Measurements from ENCODE around the gene C3. TPM values are rescaled to one million over a fixed set of nuclear protein-coding genes. Genes with fewer than 3 reads are reported as not detected.

The C3 gene
- total and polyA plus RNA-seq, 5 donors from 2014 or later, result not detected

- ATAC-seq (ENCODE audit: low read depth in 2 of 2) (peak; percentile 11 to 42), DNase-seq (peak; percentile 30)
- Mint-ChIP-seq H3K9me3 (peaks cover 0 to 2% (median 0%) of the 10 kb centered on the region in 7 donors), H3K36me3 (no peaks in the 10 kb centered on the region), H3K4me1 (peaks cover 0 to 8% (median 3%) of the 10 kb centered on the region in 4 donors), H3K27me3 (peaks cover 11% of the 10 kb centered on the region), H3K4me3 (no peak overlapping the region), H3K27ac (no peak overlapping the region)
- H3K4me1 ChIP-seq (ENCODE audit: control insufficient read depth, insufficient read depth, low read length, poor library complexity, severe bottlenecking), result no peaks in the 10 kb centered on the region
- H3K27me3 ChIP-seq (ENCODE audit: control insufficient read depth, insufficient read depth, low read length), result no peaks in the 10 kb centered on the region
- H3K9me3 ChIP-seq (ENCODE audit: control insufficient read depth in 2 of 2, low read length in 2 of 2), result no peaks in the 10 kb centered on the region
- H3K27ac ChIP-seq (ENCODE audit: insufficient read depth, low read length, poor library complexity, severe bottlenecking), result no peak overlapping the region
- no peaks in the 10 kb centered on the region for H3K36me3 ChIP-seq (ENCODE audit: control insufficient read depth, insufficient read depth, low read length)
- H3K4me3 ChIP-seq (ENCODE audit: low read depth, low read length), result no peak overlapping the region
These were observed 1.5 kb downstream of the C3 start for GRCh38 chr19:6718741-6719539.

- H3K9me3 ChIP-seq (ENCODE audit: control insufficient read depth in 2 of 2, low read length in 2 of 2), result no peaks in the 10 kb centered on the region
- Mint-ChIP-seq H3K27me3 (peaks cover 11% of the 10 kb centered on the region), H3K4me3 (no peak overlapping the region), H3K4me1 (peaks cover 0 to 6% (median 3%) of the 10 kb centered on the region in 4 donors), H3K9me3 (peaks cover 0 to 2% (median 0%) of the 10 kb centered on the region in 7 donors), H3K27ac (peak overlapping the region in 1 of 3 donors; percentile 73), H3K36me3 (no peaks in the 10 kb centered on the region)
- no peaks in the 10 kb centered on the region for H3K4me1 ChIP-seq (ENCODE audit: control insufficient read depth, insufficient read depth, low read length, poor library complexity, severe bottlenecking)
- H3K36me3 ChIP-seq (ENCODE audit: control insufficient read depth, insufficient read depth, low read length), result no peaks in the 10 kb centered on the region
- DNase-seq (no peak), ATAC-seq (ENCODE audit: low read depth in 2 of 2) (no peak)
- H3K4me3 ChIP-seq (ENCODE audit: low read depth, low read length), result no peak overlapping the region
- no peaks in the 10 kb centered on the region for H3K27me3 ChIP-seq (ENCODE audit: control insufficient read depth, insufficient read depth, low read length)
- H3K27ac ChIP-seq (ENCODE audit: insufficient read depth, low read length, poor library complexity, severe bottlenecking), result no peak overlapping the region
These were observed 2.2 kb downstream of the C3 start for GRCh38 chr19:6718111-6718740.

GRCh38 chr19:6717441-6717971 is 2.9 kb downstream of the C3 start:
- peaks cover 11% of the 10 kb centered on the region for H3K27me3 Mint-ChIP-seq
- H3K27ac ChIP-seq (ENCODE audit: insufficient read depth, low read length, poor library complexity, severe bottlenecking), result no peak overlapping the region
- H3K27ac Mint-ChIP-seq, result peak overlapping the region; percentile 73 to 98 (median 77)
- no peaks in the 10 kb centered on the region for H3K36me3 Mint-ChIP-seq
- ATAC-seq (ENCODE audit: low read depth in 2 of 2) (no peak), DNase-seq (no peak)
- peaks cover 0 to 2% (median 0%) of the 10 kb centered on the region in 7 donors for H3K9me3 Mint-ChIP-seq
- H3K9me3 ChIP-seq (ENCODE audit: control insufficient read depth in 2 of 2, low read length in 2 of 2), result no peaks in the 10 kb centered on the region
- H3K4me1 Mint-ChIP-seq, result peaks cover 0 to 5% (median 2%) of the 10 kb centered on the region in 4 donors
- H3K36me3 ChIP-seq (ENCODE audit: control insufficient read depth, insufficient read depth, low read length), result no peaks in the 10 kb centered on the region
- no peak overlapping the region for H3K4me3 ChIP-seq (ENCODE audit: low read depth, low read length)
- H3K27me3 ChIP-seq (ENCODE audit: control insufficient read depth, insufficient read depth, low read length), result no peaks in the 10 kb centered on the region
- peak overlapping the region in 1 of 4 donors; percentile 55 for H3K4me3 Mint-ChIP-seq
- no peaks in the 10 kb centered on the region for H3K4me1 ChIP-seq (ENCODE audit: control insufficient read depth, insufficient read depth, low read length, poor library complexity, severe bottlenecking)

GRCh38 chr19:6717036-6717435 is 3.4 kb downstream of the C3 start:
- Mint-ChIP-seq H3K4me1 (peaks cover 0 to 5% (median 2%) of the 10 kb centered on the region in 4 donors), H3K36me3 (no peaks in the 10 kb centered on the region), H3K27ac (peak overlapping the region in 2 of 3 donors; percentile 62 to 73), H3K4me3 (peak overlapping the region in 1 of 4 donors; percentile 55), H3K9me3 (peaks cover 0 to 2% (median 0%) of the 10 kb centered on the region in 7 donors), H3K27me3 (peaks cover 10% of the 10 kb centered on the region)
- no peak overlapping the region for H3K4me3 ChIP-seq (ENCODE audit: low read depth, low read length)
- H3K27me3 ChIP-seq (ENCODE audit: control insufficient read depth, insufficient read depth, low read length), result no peaks in the 10 kb centered on the region
- H3K4me1 ChIP-seq (ENCODE audit: control insufficient read depth, insufficient read depth, low read length, poor library complexity, severe bottlenecking), result no peaks in the 10 kb centered on the region
- H3K9me3 ChIP-seq (ENCODE audit: control insufficient read depth in 2 of 2, low read length in 2 of 2), result no peaks in the 10 kb centered on the region
- DNase-seq (peak in 1 of 3 donors; percentile 22), ATAC-seq (ENCODE audit: low read depth in 2 of 2) (no peak)
- no peaks in the 10 kb centered on the region for H3K36me3 ChIP-seq (ENCODE audit: control insufficient read depth, insufficient read depth, low read length)
- no peak overlapping the region for H3K27ac ChIP-seq (ENCODE audit: insufficient read depth, low read length, poor library complexity, severe bottlenecking)

GRCh38 chr19:6716610-6716970 is 3.9 kb downstream of the C3 start:
- no peaks in the 10 kb centered on the region for H3K4me1 ChIP-seq (ENCODE audit: control insufficient read depth, insufficient read depth, low read length, poor library complexity, severe bottlenecking)
- H3K4me3 ChIP-seq (ENCODE audit: low read depth, low read length), result no peak overlapping the region
- no peak overlapping the region for H3K27ac ChIP-seq (ENCODE audit: insufficient read depth, low read length, poor library complexity, severe bottlenecking)
- H3K27me3 ChIP-seq (ENCODE audit: control insufficient read depth, insufficient read depth, low read length), result no peaks in the 10 kb centered on the region
- ATAC-seq (ENCODE audit: low read depth in 2 of 2), result no peak
- peaks cover 0 to 4% (median 2%) of the 10 kb centered on the region in 4 donors for H3K4me1 Mint-ChIP-seq
- no peaks in the 10 kb centered on the region for H3K36me3 ChIP-seq (ENCODE audit: control insufficient read depth, insufficient read depth, low read length)
- no peaks in the 10 kb centered on the region for H3K9me3 ChIP-seq (ENCODE audit: control insufficient read depth in 2 of 2, low read length in 2 of 2)
- no peak for DNase-seq
- H3K27me3 Mint-ChIP-seq, result peaks cover 7% of the 10 kb centered on the region
- H3K36me3 Mint-ChIP-seq, result no peaks in the 10 kb centered on the region
- H3K4me3 Mint-ChIP-seq, result no peak overlapping the region
- H3K9me3 Mint-ChIP-seq, result peaks cover 0 to 2% (median 0%) of the 10 kb centered on the region in 7 donors
- H3K27ac Mint-ChIP-seq, result peak overlapping the region in 2 of 3 donors; percentile 62 to 73

- H3K27ac Mint-ChIP-seq, result no peak overlapping the region
- no peak for DNase-seq
- Histone ChIP-seq H3K27me3 (ENCODE audit: control insufficient read depth, insufficient read depth, low read length) (peaks cover 4% of the 10 kb centered on the region), H3K4me3 (ENCODE audit: low read depth, low read length) (no peak overlapping the region), H3K27ac (ENCODE audit: insufficient read depth, low read length, poor library complexity, severe bottlenecking) (no peak overlapping the region), H3K9me3 (ENCODE audit: control insufficient read depth in 2 of 2, low read length in 2 of 2) (no peaks in the 10 kb centered on the region), H3K36me3 (ENCODE audit: control insufficient read depth, insufficient read depth, low read length) (no peaks in the 10 kb centered on the region), H3K4me1 (ENCODE audit: control insufficient read depth, insufficient read depth, low read length, poor library complexity, severe bottlenecking) (peaks cover 6% of the 10 kb centered on the region)
- peaks cover 22% of the 10 kb centered on the region for H3K27me3 Mint-ChIP-seq
- no peak for ATAC-seq (ENCODE audit: low read depth in 2 of 2)
- H3K4me3 Mint-ChIP-seq, result no peak overlapping the region
- peaks cover 0 to 18% (median 7%) of the 10 kb centered on the region in 4 donors for H3K4me1 Mint-ChIP-seq
- H3K36me3 Mint-ChIP-seq, result no peaks in the 10 kb centered on the region
- H3K9me3 Mint-ChIP-seq, result peaks cover 0 to 2% (median 0%) of the 10 kb centered on the region in 7 donors
These were observed 5.5 kb downstream of the C3 start for GRCh38 chr19:6714749-6715555.
